ENCODE measurements around the gene OR2AG2.

- no peak for TF ChIP-seq CTCF (IDR thresholded peaks at IDR 0.05; ENCODE audit: borderline replicate concordance, extremely low read depth, low read length, poor library complexity, severe bottlenecking)
- no peak for TF ChIP-seq EZH2 (IDR thresholded peaks at IDR 0.05; ENCODE audit: borderline replicate concordance, low read depth, low read length, severe bottlenecking)
Observed at GRCh38 chr11:6735306-6735705, 36.5 kb downstream of the OR2AG2 start.
